PC-3 (cell line): ENCODE measurements around the gene C7orf57.

Source experiments
- CTCF ChIP-seq: fragments of 300-600 bp; sonication (generic); conservative IDR thresholded peaks from 2 replicates; pipeline ENCODE4 v1.5.1; 2017; ENCODE audit warnings: antibody characterized with exemption, low read depth, mild to moderate bottlenecking, low read length
- EZH2phosphoT487 ChIP-seq: fragments of 300-600 bp; sonication (generic); IDR thresholded peaks from 2 replicates; pipeline ENCODE4 v1.6.1; 2018; ENCODE audit warnings: mild to moderate bottlenecking, antibody characterized with exemption, low read length, borderline replicate concordance

- TF ChIP-seq CTCF (no peak), EZH2phosphoT487 (no peak)
Observed at GRCh38 chr7:48099781-48100180, 64.4 kb downstream of the C7orf57 start.
